Measurements from ENCODE around the gene WASL.
"Not testable (repeated sequence)": the region's sequence is repeated elsewhere in the genome, so short reads cannot be mapped to it uniquely, and the experiment has no call there.

WASL gene

DNA sequence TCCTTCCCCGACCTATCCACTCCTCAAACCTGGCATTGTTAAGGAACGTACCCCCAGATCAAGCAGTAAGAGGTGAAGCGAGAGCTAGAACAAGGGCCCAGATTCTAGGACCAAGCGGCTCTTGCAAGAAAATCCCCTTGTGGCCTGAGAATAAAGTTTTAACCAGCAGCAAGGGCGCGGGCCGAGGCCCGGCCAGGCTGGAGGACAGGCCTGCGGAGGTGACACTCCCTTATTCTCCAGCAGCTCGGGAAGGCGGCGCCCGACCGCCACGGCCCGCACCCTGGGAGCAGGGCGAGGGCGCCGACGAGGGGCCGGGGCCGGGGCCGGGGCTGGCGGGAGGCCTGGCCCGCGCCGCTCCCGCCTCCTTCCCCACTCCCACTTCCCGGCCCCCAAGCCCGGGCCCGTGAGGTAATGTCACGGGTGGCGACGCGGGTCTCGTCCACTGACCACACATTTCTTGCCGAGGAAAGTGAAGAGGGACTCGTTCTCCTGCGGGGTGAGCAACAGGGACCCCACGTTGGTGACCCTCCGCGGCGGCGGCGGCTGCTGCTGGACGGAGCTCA, 551 bp downstream of the WASL start:
- H3K36me3 ChIP-seq (ENCODE audit: control insufficient read depth, insufficient read depth, low read length) = no peaks in the 10 kb centered on the region
- H3K4me1 ChIP-seq (ENCODE audit: control insufficient read depth, insufficient read depth, low read length) = peaks cover 73% of the 10 kb centered on the region
- H3K4me3 ChIP-seq (ENCODE audit: low read depth, low read length) = peak overlapping the region; percentile 85
- H3K9me3 ChIP-seq (ENCODE audit: control insufficient read depth, insufficient read depth, low read length) = no peaks in the 10 kb centered on the region
- peak overlapping the region; percentile 93 for H3K9ac ChIP-seq (ENCODE audit: low read depth, low read length)
- peak overlapping the region; percentile 99 for H3K27ac ChIP-seq (ENCODE audit: low read depth, low read length)
- no peaks in the 10 kb centered on the region for H3K27me3 ChIP-seq (ENCODE audit: control insufficient read depth, insufficient read depth, low read length)

- Histone ChIP-seq H3K4me3 (ENCODE audit: low read depth, low read length) (peak overlapping the region; percentile 85), H3K27me3 (ENCODE audit: control insufficient read depth, insufficient read depth, low read length) (no peaks in the 10 kb centered on the region), H3K9me3 (ENCODE audit: control insufficient read depth, insufficient read depth, low read length) (no peaks in the 10 kb centered on the region), H3K9ac (ENCODE audit: low read depth, low read length) (peak overlapping the region; percentile 93), H3K36me3 (ENCODE audit: control insufficient read depth, insufficient read depth, low read length) (no peaks in the 10 kb centered on the region), H3K4me1 (ENCODE audit: control insufficient read depth, insufficient read depth, low read length) (peaks cover 70% of the 10 kb centered on the region), H3K27ac (ENCODE audit: low read depth, low read length) (peak overlapping the region; percentile 99)
Measured at GRCh38 chr7:123747620-123748141, 1.1 kb downstream of the WASL start.

DNA sequence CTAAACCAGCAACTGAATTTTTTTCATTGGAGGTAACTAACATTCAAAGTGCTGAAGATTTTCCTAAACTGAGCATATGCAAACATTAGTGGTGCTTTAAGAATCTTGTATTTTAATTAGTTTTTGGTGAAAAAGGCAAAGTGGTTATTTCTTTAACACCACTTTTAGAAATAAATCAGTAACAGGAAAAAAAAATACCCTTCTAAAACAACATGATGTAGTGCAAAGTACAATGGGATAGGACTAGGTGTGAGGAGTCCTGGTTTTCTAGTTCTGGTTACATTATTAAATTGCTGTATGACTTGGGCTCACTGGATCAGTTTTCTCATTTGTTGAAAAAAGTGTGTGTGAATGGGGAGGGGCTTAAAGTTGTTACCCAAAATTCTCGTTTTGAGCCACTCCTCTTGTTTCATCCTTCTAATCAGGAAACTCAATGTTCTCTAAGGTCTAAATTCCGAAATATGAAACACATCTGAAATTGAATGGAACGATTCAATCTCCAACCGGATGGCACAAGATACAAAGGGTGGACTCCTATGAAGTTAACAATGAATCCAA, 1.8 kb downstream of the WASL start:
- Histone ChIP-seq H3K27me3 (ENCODE audit: control insufficient read depth, insufficient read depth, low read length) (no peaks in the 10 kb centered on the region), H3K4me1 (ENCODE audit: control insufficient read depth, insufficient read depth, low read length) (peaks cover 70% of the 10 kb centered on the region), H3K27ac (ENCODE audit: low read depth, low read length) (peak overlapping the region; percentile 99)

DNA sequence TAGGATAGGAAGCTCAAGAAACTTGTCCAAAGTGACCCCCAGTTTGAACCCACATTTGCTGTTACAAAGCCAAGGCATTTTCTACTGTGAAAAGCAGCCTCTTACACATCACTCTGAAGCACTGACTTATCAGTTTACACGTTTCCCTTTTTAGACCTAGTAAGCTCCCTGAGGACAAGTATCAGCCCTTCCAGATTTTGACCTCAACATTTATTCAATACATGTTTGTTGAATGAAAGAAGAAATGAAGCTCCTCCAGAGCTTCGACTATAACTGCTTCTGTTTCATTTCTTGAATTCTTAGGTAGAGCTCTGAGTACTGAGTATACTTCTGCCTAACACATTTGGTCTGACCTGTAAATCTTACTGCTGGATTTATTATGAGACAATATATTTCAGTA, 2.7 kb downstream of the WASL start:
- no peaks in the 10 kb centered on the region for H3K9me3 ChIP-seq (ENCODE audit: control insufficient read depth, insufficient read depth, low read length)
- H3K4me1 ChIP-seq (ENCODE audit: control insufficient read depth, insufficient read depth, low read length) = peaks cover 63% of the 10 kb centered on the region
- H3K4me3 ChIP-seq (ENCODE audit: low read depth, low read length) = peak overlapping the region; percentile 85
- H3K27ac ChIP-seq (ENCODE audit: low read depth, low read length) = no peak overlapping the region
- H3K9ac ChIP-seq (ENCODE audit: low read depth, low read length) = 0 out of 2 replicates have a peak overlapping the region, but pooled peaks have one; percentile 33
- no peaks in the 10 kb centered on the region for H3K36me3 ChIP-seq (ENCODE audit: control insufficient read depth, insufficient read depth, low read length)
- H3K27me3 ChIP-seq (ENCODE audit: control insufficient read depth, insufficient read depth, low read length) = no peaks in the 10 kb centered on the region

More for the DNA sequence above, 1.8 kb downstream of the WASL start:
- peak overlapping the region; percentile 85 for H3K4me3 ChIP-seq (ENCODE audit: low read depth, low read length)
- H3K9me3 ChIP-seq (ENCODE audit: control insufficient read depth, insufficient read depth, low read length) = no peaks in the 10 kb centered on the region
- H3K9ac ChIP-seq (ENCODE audit: low read depth, low read length) = peak overlapping the region; percentile 93
- H3K36me3 ChIP-seq (ENCODE audit: control insufficient read depth, insufficient read depth, low read length) = no peaks in the 10 kb centered on the region

- H3K27me3 ChIP-seq (ENCODE audit: control insufficient read depth, insufficient read depth, low read length) = no peaks in the 10 kb centered on the region
- no peak overlapping the region for H3K9ac ChIP-seq (ENCODE audit: low read depth, low read length)
- no peaks in the 10 kb centered on the region for H3K9me3 ChIP-seq (ENCODE audit: control insufficient read depth, insufficient read depth, low read length)
- no peaks in the 10 kb centered on the region for H3K36me3 ChIP-seq (ENCODE audit: control insufficient read depth, insufficient read depth, low read length)
- H3K4me3 ChIP-seq (ENCODE audit: low read depth, low read length) = peak overlapping the region; percentile 85
- H3K27ac ChIP-seq (ENCODE audit: low read depth, low read length) = no peak overlapping the region
- peaks cover 56% of the 10 kb centered on the region for H3K4me1 ChIP-seq (ENCODE audit: control insufficient read depth, insufficient read depth, low read length)
Measured at GRCh38 chr7:123745437-123745836, 3.4 kb downstream of the WASL start.

- Histone ChIP-seq H3K4me1 (ENCODE audit: control insufficient read depth, insufficient read depth, low read length) (peaks cover 53% of the 10 kb centered on the region), H3K36me3 (ENCODE audit: control insufficient read depth, insufficient read depth, low read length) (no peaks in the 10 kb centered on the region), H3K27ac (ENCODE audit: low read depth, low read length) (no peak overlapping the region), H3K4me3 (ENCODE audit: low read depth, low read length) (no peak overlapping the region), H3K9ac (ENCODE audit: low read depth, low read length) (no peak overlapping the region), H3K27me3 (ENCODE audit: control insufficient read depth, insufficient read depth, low read length) (no peaks in the 10 kb centered on the region), H3K9me3 (ENCODE audit: control insufficient read depth, insufficient read depth, low read length) (no peaks in the 10 kb centered on the region)
Measured at GRCh38 chr7:123744416-123744815, 4.4 kb downstream of the WASL start.

DNA sequence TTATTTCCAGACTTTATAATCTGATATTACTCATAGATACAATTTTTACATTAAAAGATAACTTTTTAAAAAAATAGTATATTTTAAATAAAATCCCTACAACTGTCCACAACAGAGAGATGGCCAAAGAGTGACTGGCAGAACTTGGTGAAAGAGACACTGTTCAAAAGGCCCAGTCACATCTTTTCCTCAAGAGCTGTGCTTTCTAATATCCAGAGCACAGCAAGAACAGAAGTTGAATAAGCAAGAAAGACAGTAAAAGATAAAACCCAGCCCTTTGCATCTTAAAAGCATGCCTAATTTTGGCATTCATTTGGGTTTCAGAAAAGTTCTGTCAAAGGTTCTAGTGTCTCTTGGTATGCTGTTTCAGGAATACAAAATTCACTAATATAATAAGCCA, 6.9 kb downstream of the WASL start:
- no peak overlapping the region for H3K9ac ChIP-seq (ENCODE audit: low read depth, low read length)
- H3K9me3 ChIP-seq (ENCODE audit: control insufficient read depth, insufficient read depth, low read length) = no peaks in the 10 kb centered on the region
- no peak overlapping the region for H3K4me3 ChIP-seq (ENCODE audit: low read depth, low read length)
- H3K4me1 ChIP-seq (ENCODE audit: control insufficient read depth, insufficient read depth, low read length) = peaks cover 48% of the 10 kb centered on the region
- no peak overlapping the region for H3K27ac ChIP-seq (ENCODE audit: low read depth, low read length)
- H3K36me3 ChIP-seq (ENCODE audit: control insufficient read depth, insufficient read depth, low read length) = no peaks in the 10 kb centered on the region
- no peaks in the 10 kb centered on the region for H3K27me3 ChIP-seq (ENCODE audit: control insufficient read depth, insufficient read depth, low read length)

- Histone ChIP-seq H3K9ac (ENCODE audit: low read depth, low read length) (no peak overlapping the region), H3K9me3 (ENCODE audit: control insufficient read depth, insufficient read depth, low read length) (no peaks in the 10 kb centered on the region), H3K4me3 (ENCODE audit: low read depth, low read length) (no peak overlapping the region), H3K27ac (ENCODE audit: low read depth, low read length) (no peak overlapping the region), H3K36me3 (ENCODE audit: control insufficient read depth, insufficient read depth, low read length) (no peaks in the 10 kb centered on the region), H3K27me3 (ENCODE audit: control insufficient read depth, insufficient read depth, low read length) (no peaks in the 10 kb centered on the region), H3K4me1 (ENCODE audit: control insufficient read depth, insufficient read depth, low read length) (peaks cover 17% of the 10 kb centered on the region)
Measured at GRCh38 chr7:123738808-123739207, 10.0 kb downstream of the WASL start.

GRCh38 chr7:123738356-123738755, 10.4 kb downstream of the WASL start:
- H3K27ac ChIP-seq (ENCODE audit: low read depth, low read length) = no peak overlapping the region
- H3K9ac ChIP-seq (ENCODE audit: low read depth, low read length) = no peak overlapping the region
- H3K4me3 ChIP-seq (ENCODE audit: low read depth, low read length) = no peak overlapping the region
- H3K36me3 ChIP-seq (ENCODE audit: control insufficient read depth, insufficient read depth, low read length) = no peaks in the 10 kb centered on the region
- peaks cover 12% of the 10 kb centered on the region for H3K4me1 ChIP-seq (ENCODE audit: control insufficient read depth, insufficient read depth, low read length)
- H3K27me3 ChIP-seq (ENCODE audit: control insufficient read depth, insufficient read depth, low read length) = no peaks in the 10 kb centered on the region
- no peaks in the 10 kb centered on the region for H3K9me3 ChIP-seq (ENCODE audit: control insufficient read depth, insufficient read depth, low read length)

- not testable (repeated sequence) for H3K4me1 ChIP-seq (ENCODE audit: control insufficient read depth, insufficient read depth, low read length); H3K9me3 ChIP-seq (ENCODE audit: control insufficient read depth, insufficient read depth, low read length); H3K36me3 ChIP-seq (ENCODE audit: control insufficient read depth, insufficient read depth, low read length); H3K4me3 ChIP-seq (ENCODE audit: low read depth, low read length); H3K27me3 ChIP-seq (ENCODE audit: control insufficient read depth, insufficient read depth, low read length); H3K9ac ChIP-seq (ENCODE audit: low read depth, low read length); H3K27ac ChIP-seq (ENCODE audit: low read depth, low read length)
Measured at GRCh38 chr7:123737168-123737674, 11.6 kb downstream of the WASL start.

DNA sequence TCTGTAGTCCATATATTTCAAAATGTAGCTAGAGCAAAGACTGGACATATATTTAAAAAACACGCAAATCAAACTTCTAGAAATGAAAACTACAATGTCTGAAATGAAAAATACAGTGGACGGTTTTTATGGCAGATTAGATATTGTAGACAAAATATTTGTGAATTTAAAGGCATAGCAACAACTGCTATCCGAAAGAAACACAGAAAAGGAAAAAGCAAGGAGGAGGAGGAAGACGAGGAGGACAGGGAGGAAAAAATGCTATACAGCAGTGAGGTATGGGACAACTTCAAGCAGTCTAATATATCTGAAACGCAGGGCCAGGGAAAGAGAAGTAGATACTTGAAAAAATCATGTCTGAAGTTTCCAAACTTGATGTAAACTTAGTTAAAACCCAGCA, 13.3 kb downstream of the WASL start:
- no peaks in the 10 kb centered on the region for H3K36me3 ChIP-seq (ENCODE audit: control insufficient read depth, insufficient read depth, low read length)
- H3K4me3 ChIP-seq (ENCODE audit: low read depth, low read length) = no peak overlapping the region
- no peaks in the 10 kb centered on the region for H3K4me1 ChIP-seq (ENCODE audit: control insufficient read depth, insufficient read depth, low read length)
- no peaks in the 10 kb centered on the region for H3K9me3 ChIP-seq (ENCODE audit: control insufficient read depth, insufficient read depth, low read length)
- H3K9ac ChIP-seq (ENCODE audit: low read depth, low read length) = no peak overlapping the region
- no peaks in the 10 kb centered on the region for H3K27me3 ChIP-seq (ENCODE audit: control insufficient read depth, insufficient read depth, low read length)
- H3K27ac ChIP-seq (ENCODE audit: low read depth, low read length) = no peak overlapping the region

Measured in HUES48 (cell line).